Glutamatergic neuron (in vitro differentiated cells): ENCODE measurements around the gene DAPK1. TPM values are rescaled to one million over a fixed set of nuclear protein-coding genes. Genes with fewer than 3 reads are reported as not detected.

Source experiments
- DNase-seq: peaks from one replicate; pipeline ENCODE4 v3.0.0; 2022
- H3K27ac Mint-ChIP-seq: one replicate; pipeline ENCODE4 v1.8.0; 2020; ENCODE audit warnings: mild to moderate bottlenecking, mixed read lengths, inconsistent platforms; ENCODE audit not compliant: unreplicated experiment
- H3K27me3 Mint-ChIP-seq: one replicate; pipeline ENCODE4 v1.8.0; 2020; ENCODE audit warnings: mild to moderate bottlenecking, moderate library complexity, mixed read lengths, inconsistent platforms; ENCODE audit not compliant: unreplicated experiment
- H3K36me3 Mint-ChIP-seq: one replicate; pipeline ENCODE4 v1.8.0; 2020; ENCODE audit warnings: mild to moderate bottlenecking, mixed read lengths, inconsistent platforms; ENCODE audit not compliant: unreplicated experiment
- H3K4me1 Mint-ChIP-seq: one replicate; pipeline ENCODE4 v1.8.0; 2020; ENCODE audit warnings: mild to moderate bottlenecking, low read depth, mixed read lengths, inconsistent platforms; ENCODE audit not compliant: unreplicated experiment
- H3K4me3 Mint-ChIP-seq: one replicate; pipeline ENCODE4 v1.8.0; 2020; ENCODE audit warnings: mild to moderate bottlenecking, mixed read lengths, inconsistent platforms; ENCODE audit not compliant: unreplicated experiment
- H3K9me3 Mint-ChIP-seq: one replicate; pipeline ENCODE4 v1.8.0; 2020; ENCODE audit warnings: mild to moderate bottlenecking, moderate library complexity, mixed read lengths, inconsistent platforms; ENCODE audit not compliant: unreplicated experiment
- total RNA-seq: library from RNA; stranded (reverse); fragmentation: NEBNext Ultra II Directional; extraction: Animal tissue kit (Norgen Biotek cat#: 25700); gene quantifications from one replicate; pipeline ENCODE4 v1.2.1, GENCODE V29; 2021; ENCODE audit not compliant: unreplicated experiment
- TF ChIP-seq, protein P1 (sequence below): fragments of 200-600 bp; sonication (generic); IDR thresholded peaks from one replicate; pipeline ENCODE4 v1.5.0; 2021; ENCODE audit not compliant: partially characterized antibody, unreplicated experiment

The DAPK1 gene
- total RNA-seq, 1 donor from 2014 or later: 384 TPM

GRCh38 chr9:87750726-87751125 is 253.1 kb downstream of the DAPK1 start:
- Mint-ChIP-seq H3K4me3 (no peak overlapping the region), H3K27ac (no peak overlapping the region), H3K27me3 (peaks cover 2% of the 10 kb centered on the region), H3K36me3 (no peaks in the 10 kb centered on the region), H3K9me3 (no peaks in the 10 kb centered on the region), H3K4me1 (no peaks in the 10 kb centered on the region)
- DNase-seq: no peak
- TF ChIP-seq, protein P1, sequence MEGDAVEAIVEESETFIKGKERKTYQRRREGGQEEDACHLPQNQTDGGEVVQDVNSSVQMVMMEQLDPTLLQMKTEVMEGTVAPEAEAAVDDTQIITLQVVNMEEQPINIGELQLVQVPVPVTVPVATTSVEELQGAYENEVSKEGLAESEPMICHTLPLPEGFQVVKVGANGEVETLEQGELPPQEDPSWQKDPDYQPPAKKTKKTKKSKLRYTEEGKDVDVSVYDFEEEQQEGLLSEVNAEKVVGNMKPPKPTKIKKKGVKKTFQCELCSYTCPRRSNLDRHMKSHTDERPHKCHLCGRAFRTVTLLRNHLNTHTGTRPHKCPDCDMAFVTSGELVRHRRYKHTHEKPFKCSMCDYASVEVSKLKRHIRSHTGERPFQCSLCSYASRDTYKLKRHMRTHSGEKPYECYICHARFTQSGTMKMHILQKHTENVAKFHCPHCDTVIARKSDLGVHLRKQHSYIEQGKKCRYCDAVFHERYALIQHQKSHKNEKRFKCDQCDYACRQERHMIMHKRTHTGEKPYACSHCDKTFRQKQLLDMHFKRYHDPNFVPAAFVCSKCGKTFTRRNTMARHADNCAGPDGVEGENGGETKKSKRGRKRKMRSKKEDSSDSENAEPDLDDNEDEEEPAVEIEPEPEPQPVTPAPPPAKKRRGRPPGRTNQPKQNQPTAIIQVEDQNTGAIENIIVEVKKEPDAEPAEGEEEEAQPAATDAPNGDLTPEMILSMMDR: no peak

DNA sequence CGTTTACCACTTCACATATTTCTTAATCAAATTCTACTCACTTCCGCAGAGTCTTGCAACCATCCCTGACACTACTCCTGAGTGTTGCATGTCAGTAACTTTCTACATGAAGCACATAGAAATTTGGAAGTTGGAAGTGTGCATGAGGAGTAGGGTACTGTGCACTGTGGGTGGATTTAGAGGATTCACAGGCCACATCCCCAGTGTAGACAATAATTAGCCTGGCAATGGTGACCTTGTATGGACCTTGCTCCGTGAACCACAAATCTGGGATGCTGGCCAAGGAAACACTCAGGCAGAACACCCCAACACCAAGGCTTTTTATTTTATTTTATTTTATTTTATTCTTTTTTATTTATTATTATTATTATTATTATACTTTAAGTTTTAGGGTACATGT is 253.8 kb downstream of the DAPK1 start:
- H3K4me3 Mint-ChIP-seq: no peak overlapping the region

DNA sequence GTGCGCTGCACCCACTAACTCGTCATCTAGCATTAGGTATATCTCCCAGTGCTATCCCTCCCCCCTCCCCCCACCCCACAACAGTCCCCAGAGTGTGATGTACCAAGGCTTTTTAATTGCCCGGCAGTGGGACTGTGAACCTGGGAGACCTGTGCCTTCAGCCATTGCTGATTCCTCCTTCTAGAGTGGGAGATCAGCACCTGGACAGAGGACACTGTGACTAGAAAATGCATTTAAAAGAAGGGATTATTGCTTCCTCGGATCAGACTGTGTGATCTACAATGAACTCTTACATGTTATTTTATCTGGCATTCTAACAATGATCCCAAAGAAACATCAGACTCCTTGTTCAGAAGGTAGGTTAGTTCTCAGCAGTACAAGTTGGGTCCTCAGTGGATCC is 254.2 kb downstream of the DAPK1 start:
- no peaks in the 10 kb centered on the region for H3K4me1 Mint-ChIP-seq
- no peaks in the 10 kb centered on the region for H3K9me3 Mint-ChIP-seq
- no peak for DNase-seq
- H3K4me3 Mint-ChIP-seq: no peak overlapping the region
- H3K36me3 Mint-ChIP-seq: no peaks in the 10 kb centered on the region
- TF ChIP-seq, protein P1: no peak
- H3K27ac Mint-ChIP-seq: no peak overlapping the region
- peaks cover 2% of the 10 kb centered on the region for H3K27me3 Mint-ChIP-seq

More for the DNA sequence above, 253.8 kb downstream of the DAPK1 start:
- TF ChIP-seq, protein P1: no peak
- H3K36me3 Mint-ChIP-seq: no peaks in the 10 kb centered on the region
- no peaks in the 10 kb centered on the region for H3K9me3 Mint-ChIP-seq
- H3K4me1 Mint-ChIP-seq: no peaks in the 10 kb centered on the region
- peaks cover 2% of the 10 kb centered on the region for H3K27me3 Mint-ChIP-seq
- no peak overlapping the region for H3K27ac Mint-ChIP-seq
- no peak for DNase-seq

DNA sequence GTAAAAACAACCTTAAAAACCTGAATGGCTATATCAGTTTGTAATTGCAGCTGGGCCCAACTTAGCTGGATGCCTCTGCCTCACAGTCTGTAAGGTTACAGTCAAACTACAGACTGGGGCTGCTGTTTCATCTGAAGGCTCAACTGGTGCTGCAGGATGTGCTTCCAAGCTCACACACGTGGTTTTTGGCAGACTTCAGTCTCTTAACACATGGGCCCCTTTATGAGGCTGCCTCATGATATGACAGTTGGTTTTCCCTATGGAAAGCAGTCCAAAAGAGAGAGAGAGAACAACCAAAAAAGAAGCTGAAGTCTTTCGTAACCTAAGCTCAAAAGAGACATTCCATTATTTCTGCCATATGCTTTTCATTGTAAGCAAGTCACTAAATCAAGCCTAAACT is 255.6 kb downstream of the DAPK1 start:
- Mint-ChIP-seq H3K36me3 (no peaks in the 10 kb centered on the region), H3K4me3 (no peak overlapping the region), H3K4me1 (no peaks in the 10 kb centered on the region), H3K27ac (no peak overlapping the region), H3K9me3 (no peaks in the 10 kb centered on the region), H3K27me3 (peaks cover 2% of the 10 kb centered on the region)
- TF ChIP-seq, protein P1: no peak
- no peak for DNase-seq

Other genes starting within 250 kb of the DAPK1 start
- gene CTSL, start 228.3 kb downstream of the DAPK1 start, total RNA-seq: 28.7 TPM